ENCODE results near the gene TLX3.

The TLX3 gene

DNA sequence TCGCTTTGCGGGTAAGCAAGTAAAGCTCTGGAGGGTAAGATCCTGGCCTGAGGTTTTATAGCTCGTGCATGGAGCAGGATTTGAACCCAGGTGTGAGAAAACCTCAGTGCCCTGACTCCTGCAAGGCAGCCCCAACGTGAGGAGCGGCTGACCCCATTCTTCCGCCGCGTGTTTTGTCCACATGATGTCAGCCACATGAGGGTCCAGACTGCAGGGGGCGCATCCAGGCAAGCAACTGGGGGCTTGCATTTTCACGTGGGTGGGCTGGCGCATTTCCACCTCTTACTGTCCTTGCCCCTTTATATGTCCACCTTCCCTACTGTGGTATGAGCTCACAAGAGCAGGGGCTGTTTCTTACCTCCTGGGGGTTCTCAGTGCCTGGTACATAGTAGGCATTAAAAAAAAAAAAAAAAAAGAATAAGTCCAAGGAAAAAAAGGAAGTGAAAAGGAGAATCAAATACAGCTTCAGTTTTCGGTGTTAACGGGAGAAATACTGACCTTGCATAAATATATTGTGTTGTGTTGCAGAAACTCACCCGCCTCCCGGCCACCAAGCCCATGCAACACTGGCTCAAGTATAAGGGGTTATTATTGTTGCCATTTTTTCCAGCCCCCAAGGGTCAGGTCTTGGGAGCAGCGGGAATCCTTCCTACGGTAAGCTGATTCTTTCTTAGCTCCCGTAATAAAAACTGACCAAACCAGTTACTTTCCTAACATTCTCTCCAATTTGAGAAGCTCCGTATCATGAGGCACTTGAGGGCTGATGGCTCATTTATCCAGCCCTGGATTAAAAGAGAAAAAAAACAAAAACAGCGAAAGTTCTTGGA lies 15.0 kb downstream of the TLX3 start:
- H3K4me3 ChIP-seq (ENCODE audit: low read depth, low read length), result no peak overlapping the region
- DNase-seq (ENCODE audit: low read depth), result no peak
- TF ChIP-seq CTCF (IDR thresholded peaks at IDR 0.05; ENCODE audit: low read depth, low read length, missing control alignments), result no peak

GRCh38 chr5:171330021-171330420 lies 21.0 kb downstream of the TLX3 start:
- H3K4me3 ChIP-seq (ENCODE audit: low read depth, low read length), result no peak overlapping the region
- no peak for TF ChIP-seq CTCF (IDR thresholded peaks at IDR 0.05; ENCODE audit: low read depth, low read length, missing control alignments)
- DNase-seq (ENCODE audit: low read depth), result no peak

DNA sequence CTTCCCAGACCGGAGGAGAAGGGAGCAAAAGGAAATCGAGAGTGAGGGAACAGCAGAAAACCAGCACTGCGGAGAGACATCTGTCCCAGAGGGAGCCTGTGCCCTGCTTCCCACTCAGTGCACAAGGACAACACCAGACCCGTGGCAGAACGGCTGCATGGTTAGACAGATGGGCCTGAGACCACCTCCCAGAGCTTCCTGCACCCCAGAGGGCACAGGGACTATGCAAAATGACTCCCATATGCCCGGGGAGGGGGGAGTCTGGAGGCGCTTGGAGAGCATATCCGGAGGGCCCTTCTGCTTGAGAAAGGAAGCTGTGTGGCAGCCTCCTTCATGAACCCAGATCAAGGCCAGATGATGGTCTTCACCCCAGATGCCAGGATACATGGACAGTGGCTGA lies 26.6 kb downstream of the TLX3 start:
- H3K4me3 ChIP-seq (ENCODE audit: low read depth, low read length), result no peak overlapping the region
- TF ChIP-seq CTCF (IDR thresholded peaks at IDR 0.05; ENCODE audit: low read depth, low read length, missing control alignments), result no peak
- DNase-seq (ENCODE audit: low read depth), result no peak

DNA sequence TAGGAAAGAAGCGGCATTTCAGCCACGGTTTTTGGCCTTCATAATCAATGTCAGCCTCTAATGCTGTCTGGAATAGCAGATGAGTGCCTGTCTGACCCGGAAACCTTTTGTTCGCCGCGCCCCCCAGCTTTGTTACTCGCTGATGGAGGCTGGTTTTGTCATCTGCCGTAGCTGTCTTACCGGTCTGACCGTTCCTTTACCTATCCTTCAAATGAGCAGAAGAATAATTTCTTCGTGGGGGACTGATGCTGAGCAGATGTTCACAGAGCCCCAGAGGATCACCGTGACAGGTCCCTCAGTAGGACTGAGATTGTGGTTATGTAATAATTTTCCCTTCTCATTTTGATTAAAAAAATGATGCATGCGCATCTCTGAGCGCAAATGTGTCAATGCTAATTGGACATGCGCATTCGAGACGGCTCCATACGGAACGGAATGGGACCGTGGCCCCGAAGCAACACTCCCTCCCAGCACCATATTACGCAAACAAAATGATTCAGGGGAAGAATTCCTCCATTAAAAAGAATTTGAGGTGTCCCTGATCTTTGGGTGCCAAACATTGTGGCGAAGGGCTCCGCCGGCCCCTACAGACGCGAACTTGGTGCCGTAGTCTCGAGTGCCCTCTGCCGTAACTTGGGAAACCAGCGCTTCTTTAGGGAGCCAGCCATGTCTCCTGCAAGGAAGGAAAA lies 27.6 kb downstream of the TLX3 start:
- peak; percentile 44 for TF ChIP-seq CTCF (IDR thresholded peaks at IDR 0.05; ENCODE audit: low read depth, low read length, missing control alignments)
- DNase-seq (ENCODE audit: low read depth), result no peak
- no peak overlapping the region for H3K4me3 ChIP-seq (ENCODE audit: low read depth, low read length)

- TF ChIP-seq CTCF (IDR thresholded peaks at IDR 0.05; ENCODE audit: low read depth, low read length, missing control alignments), result no peak
- no peak overlapping the region for H3K4me3 ChIP-seq (ENCODE audit: low read depth, low read length)
- no peak for DNase-seq (ENCODE audit: low read depth)
These were observed 28.1 kb downstream of the TLX3 start for GRCh38 chr5:171337210-171337569.

DNA sequence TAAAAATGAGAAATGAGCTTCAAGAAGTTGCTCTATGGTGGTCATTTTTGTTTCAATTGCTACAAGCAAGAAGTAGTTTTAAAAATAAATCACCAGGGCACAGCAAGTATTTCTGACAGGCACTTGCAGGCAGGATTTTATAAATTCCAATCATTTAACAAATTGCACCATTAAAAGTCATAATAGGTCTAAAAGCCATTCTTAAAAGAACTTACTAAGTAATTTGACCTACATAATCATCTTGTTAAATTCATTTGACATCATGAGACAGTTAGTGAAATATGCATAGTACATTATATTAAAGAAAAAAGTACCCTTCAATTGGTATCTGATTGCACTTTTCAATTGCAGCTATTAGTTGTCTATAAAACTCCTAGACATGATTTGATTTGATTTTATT lies 31.0 kb downstream of the TLX3 start:
- no peak overlapping the region for H3K4me3 ChIP-seq (ENCODE audit: low read depth, low read length)
- DNase-seq (ENCODE audit: low read depth), result no peak
- TF ChIP-seq CTCF (IDR thresholded peaks at IDR 0.05; ENCODE audit: low read depth, low read length, missing control alignments), result no peak

All from GM12864 (cell line).